ENCODE results near the gene MYO3B. TPM values are rescaled to one million over a fixed set of nuclear protein-coding genes. Genes with fewer than 3 reads are reported as not detected.

The MYO3B gene
- total RNA-seq, 4 donors from 2014 or later = 0.06 TPM; not detected in 3

DNA sequence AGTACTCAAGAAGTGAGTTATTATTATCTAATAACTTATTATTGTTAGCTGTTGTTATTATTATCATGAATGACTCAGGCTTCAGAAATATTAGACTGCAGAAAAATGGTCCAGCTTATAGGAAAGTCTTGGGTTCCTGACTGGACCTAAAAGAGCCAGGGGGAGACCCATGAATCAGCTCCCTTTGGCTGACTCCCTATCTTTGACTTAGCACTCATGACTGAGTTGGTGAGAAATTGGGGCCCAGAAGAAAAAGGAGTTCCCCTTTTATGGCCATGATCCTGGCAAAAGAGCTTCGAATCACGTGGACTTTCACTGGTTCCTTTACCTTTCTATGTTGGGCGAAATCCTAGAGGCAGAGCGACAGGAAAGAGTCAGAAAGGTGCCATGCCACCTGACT lies 145.8 kb downstream of the MYO3B start:
- DNase-seq (ENCODE audit: extremely low spot score) = no peak
- peaks cover 0 to 16% (median 7%) of the 10 kb centered on the region in 4 donors for H3K9me3 ChIP-seq
- H3K4me1 ChIP-seq = no peaks in the 10 kb centered on the region
- peaks cover 0 to 4% (median 0%) of the 10 kb centered on the region in 4 donors for H3K27me3 ChIP-seq
- H3K4me3 ChIP-seq = no peak overlapping the region
- 64% methylated on average over 4 of the region's 4 CpGs for WGBS
- no peaks in the 10 kb centered on the region for H3K36me3 ChIP-seq
- no peak overlapping the region for H3K27ac ChIP-seq (replicated peaks in 1 of 4)
- intact Hi-C loops (cut with DNase I) = no loop called here
- TF ChIP-seq POLR2AphosphoS5 (IDR thresholded peaks at IDR 0.05) = no peak
- TF ChIP-seq, protein P1, sequence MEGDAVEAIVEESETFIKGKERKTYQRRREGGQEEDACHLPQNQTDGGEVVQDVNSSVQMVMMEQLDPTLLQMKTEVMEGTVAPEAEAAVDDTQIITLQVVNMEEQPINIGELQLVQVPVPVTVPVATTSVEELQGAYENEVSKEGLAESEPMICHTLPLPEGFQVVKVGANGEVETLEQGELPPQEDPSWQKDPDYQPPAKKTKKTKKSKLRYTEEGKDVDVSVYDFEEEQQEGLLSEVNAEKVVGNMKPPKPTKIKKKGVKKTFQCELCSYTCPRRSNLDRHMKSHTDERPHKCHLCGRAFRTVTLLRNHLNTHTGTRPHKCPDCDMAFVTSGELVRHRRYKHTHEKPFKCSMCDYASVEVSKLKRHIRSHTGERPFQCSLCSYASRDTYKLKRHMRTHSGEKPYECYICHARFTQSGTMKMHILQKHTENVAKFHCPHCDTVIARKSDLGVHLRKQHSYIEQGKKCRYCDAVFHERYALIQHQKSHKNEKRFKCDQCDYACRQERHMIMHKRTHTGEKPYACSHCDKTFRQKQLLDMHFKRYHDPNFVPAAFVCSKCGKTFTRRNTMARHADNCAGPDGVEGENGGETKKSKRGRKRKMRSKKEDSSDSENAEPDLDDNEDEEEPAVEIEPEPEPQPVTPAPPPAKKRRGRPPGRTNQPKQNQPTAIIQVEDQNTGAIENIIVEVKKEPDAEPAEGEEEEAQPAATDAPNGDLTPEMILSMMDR (IDR thresholded peaks at IDR 0.05) = no peak
- no peak for TF ChIP-seq POLR2A (IDR thresholded peaks at IDR 0.05; ENCODE audit: low read depth)
- no peak for TF ChIP-seq EP300 (IDR thresholded peaks at IDR 0.05)

DNA sequence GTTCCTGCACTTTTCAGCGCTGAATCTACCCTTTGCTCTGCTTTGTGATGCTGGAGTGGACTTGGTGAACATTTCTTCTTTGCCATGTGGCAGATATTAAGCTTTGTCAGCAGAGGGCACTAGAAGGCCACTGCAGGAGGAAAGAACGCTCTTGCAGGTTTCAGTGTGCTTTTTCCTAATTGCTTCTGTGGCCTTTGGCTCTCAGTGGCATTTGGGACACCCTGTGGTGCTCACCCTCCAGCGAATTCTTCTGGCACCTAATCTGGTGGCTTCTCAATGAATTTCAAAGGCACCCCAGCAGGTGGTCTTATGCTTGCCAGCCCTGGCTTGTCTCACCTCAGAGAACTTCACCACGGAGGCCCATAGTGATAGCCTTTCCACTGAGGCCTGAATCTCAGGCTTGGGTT lies 146.7 kb downstream of the MYO3B start:
- H3K27me3 ChIP-seq = peaks cover 0 to 4% (median 0%) of the 10 kb centered on the region in 4 donors
- intact Hi-C loops (cut with DNase I) = no loop called here
- H3K4me3 ChIP-seq = no peak overlapping the region
- TF ChIP-seq EP300 (IDR thresholded peaks at IDR 0.05) (no peak), POLR2AphosphoS5 (IDR thresholded peaks at IDR 0.05) (no peak), POLR2A (IDR thresholded peaks at IDR 0.05; ENCODE audit: low read depth) (no peak)
- TF ChIP-seq, protein P1 (IDR thresholded peaks at IDR 0.05) = peak; percentile 40 to 61 (median 41)
- H3K27ac ChIP-seq (replicated peaks in 1 of 4) = no peak overlapping the region
- H3K36me3 ChIP-seq = no peaks in the 10 kb centered on the region
- H3K9me3 ChIP-seq = peaks cover 0 to 13% (median 4%) of the 10 kb centered on the region in 4 donors
- DNase-seq (ENCODE audit: extremely low spot score) = no peak
- 21% methylated on average over 4 of the region's 4 CpGs for WGBS
- no peaks in the 10 kb centered on the region for H3K4me1 ChIP-seq

DNA sequence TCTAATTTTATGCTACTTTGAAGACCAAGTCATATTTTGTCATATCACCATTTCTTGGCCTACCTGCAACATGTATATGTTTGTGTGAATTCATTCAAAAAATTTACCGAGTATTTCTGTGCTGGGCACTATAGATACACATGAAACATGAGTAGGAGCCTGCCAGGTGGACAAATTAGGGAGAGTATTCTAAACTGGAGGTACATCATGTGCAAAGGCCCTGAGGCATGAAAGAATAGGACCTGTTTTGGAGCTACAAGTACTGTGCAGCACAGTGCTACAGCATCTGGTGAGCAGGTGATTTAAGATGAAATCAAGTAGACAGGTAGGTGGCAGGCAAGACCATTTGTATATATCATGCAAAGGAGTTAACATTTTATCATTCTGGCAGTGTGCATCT lies 152.9 kb downstream of the MYO3B start:
- 94% methylated on average over 1 of the region's 1 CpG for WGBS
- Histone ChIP-seq H3K4me1 (no peaks in the 10 kb centered on the region), H3K9me3 (no peaks in the 10 kb centered on the region), H3K27ac (replicated peaks in 1 of 4) (no peak overlapping the region), H3K36me3 (no peaks in the 10 kb centered on the region), H3K27me3 (peaks cover 0 to 4% (median 0%) of the 10 kb centered on the region in 4 donors), H3K4me3 (no peak overlapping the region)
- DNase-seq (ENCODE audit: extremely low spot score) = no peak
- TF ChIP-seq POLR2A (IDR thresholded peaks at IDR 0.05; ENCODE audit: low read depth) (no peak), POLR2AphosphoS5 (IDR thresholded peaks at IDR 0.05) (no peak), EP300 (IDR thresholded peaks at IDR 0.05) (no peak)
- TF ChIP-seq, protein P1 (IDR thresholded peaks at IDR 0.05) = no peak
- intact Hi-C loops (cut with DNase I) = no loop called here

DNA sequence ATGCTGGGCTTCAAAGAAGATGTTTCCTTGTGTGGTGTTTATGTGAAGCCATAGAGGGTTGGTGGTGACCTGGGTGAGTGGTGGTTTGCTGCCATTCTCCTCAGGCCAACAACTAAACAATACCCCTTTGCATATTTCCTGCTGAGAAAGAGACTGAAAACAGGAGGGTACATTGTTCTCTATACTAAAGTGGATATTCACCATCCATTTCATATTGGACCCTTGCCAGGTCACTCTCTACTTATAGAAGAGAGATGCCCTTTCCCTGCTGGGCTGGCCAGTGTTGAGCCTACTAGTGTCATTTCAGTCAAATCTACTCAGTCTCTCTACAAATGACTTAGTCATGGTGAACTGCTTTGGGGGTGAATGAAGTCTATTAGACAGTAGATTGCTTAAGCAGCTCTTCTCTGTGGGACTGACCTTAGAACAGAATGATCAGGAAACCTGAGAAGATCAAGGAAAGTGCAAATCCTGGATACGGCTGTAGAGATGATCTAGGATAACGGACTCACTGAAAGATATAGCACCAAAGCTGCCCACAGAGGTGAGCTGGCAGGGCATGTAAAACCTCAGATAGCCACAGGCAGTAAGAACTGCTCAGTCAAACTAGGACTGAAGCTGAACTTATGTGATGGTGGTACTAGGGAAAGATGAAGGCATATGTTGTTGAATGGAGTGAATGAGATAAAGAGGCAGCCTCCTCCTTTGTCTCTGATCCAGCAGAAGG lies 154.9 kb downstream of the MYO3B start:
- DNase-seq (ENCODE audit: extremely low spot score) = no peak
- Histone ChIP-seq H3K27ac (replicated peaks in 1 of 4) (no peak overlapping the region), H3K4me3 (no peak overlapping the region), H3K4me1 (no peaks in the 10 kb centered on the region), H3K36me3 (no peaks in the 10 kb centered on the region), H3K9me3 (no peaks in the 10 kb centered on the region), H3K27me3 (peaks cover 0 to 4% (median 0%) of the 10 kb centered on the region in 4 donors)
- TF ChIP-seq POLR2A (IDR thresholded peaks at IDR 0.05; ENCODE audit: low read depth) (no peak), EP300 (IDR thresholded peaks at IDR 0.05) (no peak)
- TF ChIP-seq, protein P1 (IDR thresholded peaks at IDR 0.05) = no peak
- intact Hi-C loops (cut with DNase I) = no loop called here
- WGBS = 95% methylated on average over 2 of the region's 2 CpGs

Data from esophagus muscularis mucosa (tissue), 4 donors.